GM19468 (cell line): ENCODE data around the gene ORAI1.
A peak's percentile ranks its signal among the peaks of the same experiment; 100 is the strongest.
"Not testable (repeated sequence)": the region's sequence is repeated elsewhere in the genome, so short reads cannot be mapped to it uniquely, and the experiment has no call there.

Source experiments
- ATAC-seq: cut with Tn5 transposase; IDR thresholded peaks from one replicate; pipeline ENCODE4 v1.9.1; 2021; ENCODE audit warnings: mild to moderate bottlenecking, moderate library complexity, moderate number of reproducible peaks; ENCODE audit not compliant: unreplicated experiment; ENCODE audit errors: extremely low read depth

Gene ORAI1

DNA sequence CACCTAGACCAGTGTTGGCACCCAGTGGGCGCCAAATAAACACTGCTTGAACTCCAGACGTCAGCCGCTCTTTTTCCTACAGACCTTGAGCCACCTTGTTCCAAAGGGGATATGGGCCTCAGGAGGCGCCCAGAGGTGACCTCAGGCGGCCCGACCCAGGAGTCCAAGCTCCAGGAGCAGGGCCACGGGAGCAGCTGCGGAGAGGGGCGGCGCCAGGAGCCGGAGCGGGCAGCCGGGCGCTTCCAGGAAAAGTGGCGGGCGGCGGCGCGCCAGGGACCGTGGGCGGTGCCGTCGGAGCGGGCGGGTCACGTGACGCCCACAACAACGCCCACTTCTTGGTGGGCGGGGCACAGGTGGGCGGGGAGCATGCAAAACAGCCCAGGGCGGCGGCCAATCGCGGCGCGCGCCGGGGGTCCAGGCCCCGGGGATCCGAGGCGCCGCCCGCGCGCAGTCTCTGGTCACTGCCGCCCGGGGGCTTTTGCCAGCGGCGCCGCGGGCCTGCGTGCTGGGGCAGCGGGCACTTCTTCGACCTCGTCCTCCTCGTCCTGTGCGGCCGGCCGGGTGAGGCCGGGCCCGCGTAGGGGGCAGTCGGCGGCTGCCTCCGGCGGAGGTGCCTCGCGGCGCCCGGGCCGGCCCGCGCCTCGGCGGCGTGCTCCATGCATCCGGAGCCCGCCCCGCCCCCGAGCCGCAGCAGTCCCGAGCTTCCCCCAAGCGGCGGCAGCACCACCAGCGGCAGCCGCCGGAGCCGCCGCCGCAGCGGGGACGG lies at the start of gene ORAI1:
Gene ORAI1 (plus strand): TSS at position 444 of the 766 bp plus-strand sequence.
- peak; percentile 50 for ATAC-seq

GRCh38 chr12:121576851-121577391 lies 49.4 kb upstream of the ORAI1 start:
- ATAC-seq, result no peak

GRCh38 chr12:121577443-121578180 lies 48.7 kb upstream of the ORAI1 start:
- ATAC-seq, result no peak

- ATAC-seq, result no peak
These were observed 47.8 kb upstream of the ORAI1 start for GRCh38 chr12:121578230-121579189.

DNA sequence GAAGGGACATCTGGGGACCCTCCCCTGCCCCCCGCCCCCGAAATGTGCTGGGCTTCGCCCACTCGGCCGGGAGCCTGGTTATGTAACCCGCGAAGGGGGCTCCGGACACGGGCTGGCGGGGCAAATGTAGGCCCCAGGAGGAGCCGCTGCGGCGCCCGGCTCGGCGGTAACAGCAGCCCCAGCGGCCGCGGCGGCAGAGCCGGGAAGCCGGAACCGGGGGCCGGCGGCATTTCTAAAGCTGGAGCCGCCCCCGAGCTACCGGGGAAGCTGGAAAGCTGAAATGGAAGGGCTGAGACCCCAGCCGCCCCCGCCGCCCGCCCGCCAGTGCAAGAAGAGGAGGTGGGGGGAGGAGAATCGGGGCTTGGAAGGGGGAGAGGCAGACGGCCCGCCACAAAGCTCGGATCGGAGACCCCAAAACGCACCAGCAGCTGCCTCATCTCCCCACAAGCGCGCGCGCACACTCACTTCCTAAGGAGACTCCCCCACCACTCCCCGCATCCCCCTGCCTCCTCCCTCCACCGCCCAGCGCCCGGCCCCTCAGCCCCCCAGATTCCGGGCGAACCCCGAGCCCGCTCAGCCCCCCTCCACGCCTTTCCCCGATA lies 47.0 kb upstream of the ORAI1 start:
- no peak for ATAC-seq

GRCh38 chr12:121579981-121580868 lies 46.1 kb upstream of the ORAI1 start:
- ATAC-seq, result no peak

GRCh38 chr12:121580959-121581685 lies 45.2 kb upstream of the ORAI1 start, which contains the start of gene KDM2B:
TSS of gene KDM2B (minus strand) at chr12:121581023. CDS start at chr12:121580911, 112 bp downstream.
- no peak for ATAC-seq

- no peak for ATAC-seq
These were observed 44.5 kb upstream of the ORAI1 start for GRCh38 chr12:121581686-121582429.

GRCh38 chr12:121582583-121583333 lies 43.6 kb upstream of the ORAI1 start:
- no peak for ATAC-seq

DNA sequence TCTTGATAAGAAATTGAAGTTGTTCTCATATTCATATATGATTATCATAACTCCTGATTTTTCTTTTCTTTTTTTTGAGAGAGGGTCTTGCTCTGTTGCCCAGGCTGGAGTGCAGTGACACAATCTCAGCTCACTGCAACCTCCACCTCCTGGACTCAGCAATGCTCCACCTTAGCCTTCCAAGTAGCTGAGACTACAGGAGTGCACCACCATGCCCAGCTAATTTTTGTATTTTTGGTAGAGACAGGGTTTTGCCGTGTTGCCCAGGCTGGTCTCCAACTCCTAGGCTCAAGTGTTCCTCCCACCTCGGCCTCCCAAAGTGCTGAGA lies 43.0 kb upstream of the ORAI1 start:
- not testable (repeated sequence) for ATAC-seq

DNA sequence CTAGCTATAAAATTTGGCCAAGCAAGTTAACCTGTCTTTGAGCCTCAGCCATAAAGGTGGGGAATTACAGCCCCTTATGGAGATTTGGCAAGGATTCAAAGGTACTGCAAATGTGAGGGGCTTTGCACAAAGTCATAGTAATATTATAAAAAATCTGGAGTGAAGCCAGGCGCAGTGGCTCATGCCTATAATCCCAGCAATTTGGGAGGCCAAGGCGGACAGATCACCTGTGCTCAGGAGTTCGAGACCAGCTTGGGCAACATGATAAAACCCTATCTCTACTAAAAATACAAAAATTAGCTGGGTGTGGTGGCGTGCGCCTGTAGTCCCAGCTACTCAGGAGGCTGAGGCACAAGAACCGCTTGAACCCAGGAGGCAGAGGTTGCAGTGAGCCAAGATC lies 41.4 kb upstream of the ORAI1 start:
- not testable (repeated sequence) for ATAC-seq

- ATAC-seq, result no peak
These were observed 35.7 kb upstream of the ORAI1 start for GRCh38 chr12:121590476-121591143.

DNA sequence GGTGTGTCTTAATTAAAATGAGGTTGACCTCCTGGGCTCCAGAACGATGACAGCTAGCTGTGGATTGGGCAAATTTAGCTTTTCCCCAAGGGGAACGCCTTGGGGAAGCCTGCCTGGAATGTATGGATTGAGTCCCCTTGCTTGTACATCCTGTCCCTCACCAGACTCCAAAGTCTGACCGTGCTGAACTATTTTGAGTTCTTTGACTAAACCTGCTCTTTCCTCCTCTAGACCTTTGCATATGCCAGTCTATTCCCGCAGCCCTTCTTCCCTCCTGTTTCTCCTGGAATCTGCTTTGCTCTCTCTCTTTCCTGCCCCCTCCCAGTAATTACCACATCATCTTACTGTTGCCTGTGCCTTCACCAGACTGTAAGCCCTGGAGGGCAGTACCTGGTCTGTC lies 34.0 kb upstream of the ORAI1 start:
- ATAC-seq, result no peak

GRCh38 chr12:121595520-121595919 lies 30.8 kb upstream of the ORAI1 start:
- no peak for ATAC-seq

DNA sequence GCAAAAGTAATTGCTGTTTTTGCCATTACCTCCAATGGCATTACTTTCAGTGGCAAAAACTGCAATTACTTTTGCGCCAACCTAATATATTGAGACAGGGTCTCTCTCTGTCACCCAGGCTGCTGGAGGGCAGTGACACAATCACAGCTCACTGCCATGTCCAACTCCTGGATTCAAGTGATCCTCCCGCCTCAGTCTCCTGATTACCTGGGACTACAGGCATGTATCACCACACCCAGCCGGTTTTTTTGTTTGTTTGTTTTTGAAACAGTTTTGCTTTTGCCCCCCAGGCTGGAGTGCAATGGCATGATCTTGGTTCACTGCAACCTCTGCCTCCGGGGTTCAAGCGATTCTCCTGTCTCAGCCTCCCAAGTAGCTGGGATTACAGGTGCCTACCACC lies 29.8 kb upstream of the ORAI1 start:
- ATAC-seq, result no peak

- ATAC-seq, result no peak
These were observed 25.5 kb upstream of the ORAI1 start for GRCh38 chr12:121600702-121601336.
